ELR (cell line): ENCODE results near the gene TUBB.
"Not testable (repeated sequence)": the region's sequence is repeated elsewhere in the genome, so short reads cannot be mapped to it uniquely, and the experiment has no call there.

ENCODE experiments used
- DNase-seq: peaks from one replicate; pipeline ENCODE4 v3.0.0-alpha.2; 2015; ENCODE audit warnings: low read depth

TUBB gene

GRCh38 chr6:30741063-30741779 lies 21.1 kb downstream of the TUBB start:
- DNase-seq, result no peak

- no peak for DNase-seq
Measured at GRCh38 chr6:30741789-30742315, 21.7 kb downstream of the TUBB start.

GRCh38 chr6:30742316-30743098 lies 22.4 kb downstream of the TUBB start, which contains the start of gene FLOT1:
FLOT1 (minus strand) TSS chr6:30742687; CDS start chr6:30742189, 498 bp downstream.
- peak; percentile 98 for DNase-seq

- DNase-seq, result peak; percentile 52
Measured at GRCh38 chr6:30743099-30744053, 23.2 kb downstream of the TUBB start.

- DNase-seq, result peak; percentile 96
Measured at GRCh38 chr6:30744054-30744805, 24.1 kb downstream of the TUBB start, which contains the start of gene IER3. IER3 (minus strand) TSS chr6:30744547; CDS start chr6:30744518, 29 bp downstream.

GRCh38 chr6:30747300-30747687 lies 27.1 kb downstream of the TUBB start:
- DNase-seq, result peak; percentile 37

GRCh38 chr6:30747902-30748769 lies 28.0 kb downstream of the TUBB start:
- no peak for DNase-seq

- DNase-seq, result peak; percentile 86
Measured at GRCh38 chr6:30748851-30749540, 28.8 kb downstream of the TUBB start.

GRCh38 chr6:30749554-30750378 lies 29.6 kb downstream of the TUBB start:
- DNase-seq, result peak; percentile 45

- no peak for DNase-seq
Measured at GRCh38 chr6:30750379-30750668, 30.2 kb downstream of the TUBB start.

GRCh38 chr6:30752157-30752927 lies 32.2 kb downstream of the TUBB start:
- peak; percentile 100 for DNase-seq

- peak; percentile 92 for DNase-seq
Measured at GRCh38 chr6:30754631-30755030, 34.5 kb downstream of the TUBB start.

- not testable (repeated sequence) for DNase-seq
Measured at GRCh38 chr6:30756405-30757003, 36.4 kb downstream of the TUBB start.

GRCh38 chr6:30757261-30757904 lies 37.2 kb downstream of the TUBB start:
- no peak for DNase-seq

GRCh38 chr6:30759575-30760239 lies 39.6 kb downstream of the TUBB start:
- DNase-seq, result peak; percentile 98

GRCh38 chr6:30760549-30760948 lies 40.4 kb downstream of the TUBB start:
- DNase-seq, result no peak
